ENCODE data around the gene PLRG1. TPM values are rescaled to one million over a fixed set of nuclear protein-coding genes. Genes with fewer than 3 reads are reported as not detected.

PLRG1 gene
- total and polyA plus RNA-seq, 2 donors (not counting 1 experiment from before 2014, with no cell fraction given): 72.5 to 101 TPM

DNA sequence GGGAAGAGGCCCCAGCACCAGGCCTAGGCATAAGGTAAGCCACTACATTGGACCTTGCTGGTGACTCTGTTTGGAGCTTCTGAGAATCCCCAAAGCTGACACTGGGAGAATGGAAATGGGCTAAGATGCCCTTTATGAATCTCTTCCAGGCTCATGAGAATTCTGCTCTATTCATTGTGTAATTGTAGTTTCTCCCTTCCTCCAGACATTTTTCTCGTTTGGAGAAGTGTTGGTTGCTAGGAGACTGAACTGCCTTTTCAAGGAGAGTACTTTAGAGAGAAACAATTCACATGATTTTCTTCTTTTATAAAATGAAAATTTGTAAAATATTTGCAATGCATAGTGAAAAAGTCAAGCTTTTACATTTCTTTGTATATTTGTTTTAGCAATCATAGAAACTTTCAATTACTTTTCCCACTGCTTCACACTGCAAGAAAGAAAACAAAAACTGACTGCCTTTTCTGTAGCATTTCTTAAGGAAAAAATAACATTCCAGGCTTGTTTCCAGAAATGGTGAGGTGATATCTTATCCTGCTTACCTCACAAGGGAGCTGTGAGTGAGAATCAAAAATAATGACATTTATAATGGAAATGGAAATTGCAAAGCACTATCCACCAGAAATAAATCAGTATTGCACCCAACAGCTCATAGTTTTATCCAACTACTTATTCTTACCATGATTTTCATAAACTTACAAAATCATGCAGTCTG is 33.7 kb downstream of the PLRG1 start:
- Histone ChIP-seq H2AFZ (ENCODE audit: low read length) (no peak overlapping the region), H3K79me2 (ENCODE audit: control insufficient read depth, insufficient read depth, low read length) (no peaks in the 10 kb centered on the region), H3K9ac (ENCODE audit: insufficient read depth, low read length) (no peak overlapping the region), H3K4me3 (replicated peaks in 1 of 4; ENCODE audit: control extremely low read depth in 1 of 4, insufficient read depth in 1 of 4, low read depth in 3 of 4, low read length in 4 of 4) (no peak overlapping the region), H3K4me2 (ENCODE audit: extremely low read depth, insufficient read depth, low read length) (no peak overlapping the region), H3K4me1 (ENCODE audit: control insufficient read depth, extremely low read depth, insufficient read depth, low read length) (no peaks in the 10 kb centered on the region), H3K9me3 (ENCODE audit: control insufficient read depth, insufficient read depth, low read depth, low read length) (no peaks in the 10 kb centered on the region), H3K27me3 (ENCODE audit: control insufficient read depth, insufficient read depth, low read length) (no peaks in the 10 kb centered on the region), H4K20me1 (ENCODE audit: control insufficient read depth, extremely low read depth, insufficient read depth, low read length) (no peaks in the 10 kb centered on the region), H3K27ac (ENCODE audit: insufficient read depth, low read length) (no peak overlapping the region), H3K36me3 (ENCODE audit: control insufficient read depth, insufficient read depth, low read length) (no peaks in the 10 kb centered on the region)
- TF ChIP-seq EZH2 (IDR thresholded peaks at IDR 0.05; ENCODE audit: low read length, missing control alignments): no peak
- TF ChIP-seq, protein P1, sequence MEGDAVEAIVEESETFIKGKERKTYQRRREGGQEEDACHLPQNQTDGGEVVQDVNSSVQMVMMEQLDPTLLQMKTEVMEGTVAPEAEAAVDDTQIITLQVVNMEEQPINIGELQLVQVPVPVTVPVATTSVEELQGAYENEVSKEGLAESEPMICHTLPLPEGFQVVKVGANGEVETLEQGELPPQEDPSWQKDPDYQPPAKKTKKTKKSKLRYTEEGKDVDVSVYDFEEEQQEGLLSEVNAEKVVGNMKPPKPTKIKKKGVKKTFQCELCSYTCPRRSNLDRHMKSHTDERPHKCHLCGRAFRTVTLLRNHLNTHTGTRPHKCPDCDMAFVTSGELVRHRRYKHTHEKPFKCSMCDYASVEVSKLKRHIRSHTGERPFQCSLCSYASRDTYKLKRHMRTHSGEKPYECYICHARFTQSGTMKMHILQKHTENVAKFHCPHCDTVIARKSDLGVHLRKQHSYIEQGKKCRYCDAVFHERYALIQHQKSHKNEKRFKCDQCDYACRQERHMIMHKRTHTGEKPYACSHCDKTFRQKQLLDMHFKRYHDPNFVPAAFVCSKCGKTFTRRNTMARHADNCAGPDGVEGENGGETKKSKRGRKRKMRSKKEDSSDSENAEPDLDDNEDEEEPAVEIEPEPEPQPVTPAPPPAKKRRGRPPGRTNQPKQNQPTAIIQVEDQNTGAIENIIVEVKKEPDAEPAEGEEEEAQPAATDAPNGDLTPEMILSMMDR (conservative IDR thresholded peaks at IDR 0.05 in 1 of 2, IDR thresholded peaks at IDR 0.05 in 1 of 2; ENCODE audit: low read depth in 1 of 2, low read length in 2 of 2): no peak
- DNase-seq (ENCODE audit: low read depth in 2 of 2): no peak

DNA sequence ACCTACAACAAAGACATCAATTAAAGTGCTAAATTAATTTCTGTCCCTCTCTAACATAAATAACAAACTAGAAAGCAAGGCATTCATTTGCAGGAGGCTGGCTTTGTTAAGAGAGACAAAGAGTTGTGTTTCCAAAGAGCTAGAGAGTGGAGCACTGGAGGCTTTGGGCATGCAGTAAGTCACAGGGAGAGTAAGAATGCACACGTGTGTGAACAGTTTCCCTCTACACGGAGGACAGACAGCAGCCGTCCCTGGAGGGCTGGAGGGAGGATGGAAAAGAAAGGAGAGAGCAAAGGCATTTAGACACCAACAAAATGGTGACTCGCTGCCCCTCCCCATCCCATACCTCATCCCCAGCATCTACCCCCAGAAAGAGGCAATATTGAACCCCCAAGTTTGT is 38.2 kb downstream of the PLRG1 start:
- no peak overlapping the region for H3K27ac ChIP-seq (ENCODE audit: insufficient read depth, low read length)
- no peaks in the 10 kb centered on the region for H3K27me3 ChIP-seq (ENCODE audit: control insufficient read depth, insufficient read depth, low read length)
- H3K9ac ChIP-seq (ENCODE audit: insufficient read depth, low read length): no peak overlapping the region
- no peaks in the 10 kb centered on the region for H3K36me3 ChIP-seq (ENCODE audit: control insufficient read depth, insufficient read depth, low read length)
- no peaks in the 10 kb centered on the region for H3K9me3 ChIP-seq (ENCODE audit: control insufficient read depth, insufficient read depth, low read depth, low read length)
- no peak for TF ChIP-seq EZH2 (IDR thresholded peaks at IDR 0.05; ENCODE audit: low read length, missing control alignments)
- TF ChIP-seq, protein P1 (conservative IDR thresholded peaks at IDR 0.05 in 1 of 2, IDR thresholded peaks at IDR 0.05 in 1 of 2; ENCODE audit: low read depth in 1 of 2, low read length in 2 of 2): no peak
- no peak for DNase-seq (ENCODE audit: low read depth in 2 of 2)
- H3K4me2 ChIP-seq (ENCODE audit: extremely low read depth, insufficient read depth, low read length): no peak overlapping the region
- no peaks in the 10 kb centered on the region for H3K4me1 ChIP-seq (ENCODE audit: control insufficient read depth, extremely low read depth, insufficient read depth, low read length)
- no peak overlapping the region for H3K4me3 ChIP-seq (replicated peaks in 1 of 4; ENCODE audit: control extremely low read depth in 1 of 4, insufficient read depth in 1 of 4, low read depth in 3 of 4, low read length in 4 of 4)
- no peaks in the 10 kb centered on the region for H3K79me2 ChIP-seq (ENCODE audit: control insufficient read depth, insufficient read depth, low read length)
- H2AFZ ChIP-seq (ENCODE audit: low read length): no peak overlapping the region
- no peaks in the 10 kb centered on the region for H4K20me1 ChIP-seq (ENCODE audit: control insufficient read depth, extremely low read depth, insufficient read depth, low read length)

DNA sequence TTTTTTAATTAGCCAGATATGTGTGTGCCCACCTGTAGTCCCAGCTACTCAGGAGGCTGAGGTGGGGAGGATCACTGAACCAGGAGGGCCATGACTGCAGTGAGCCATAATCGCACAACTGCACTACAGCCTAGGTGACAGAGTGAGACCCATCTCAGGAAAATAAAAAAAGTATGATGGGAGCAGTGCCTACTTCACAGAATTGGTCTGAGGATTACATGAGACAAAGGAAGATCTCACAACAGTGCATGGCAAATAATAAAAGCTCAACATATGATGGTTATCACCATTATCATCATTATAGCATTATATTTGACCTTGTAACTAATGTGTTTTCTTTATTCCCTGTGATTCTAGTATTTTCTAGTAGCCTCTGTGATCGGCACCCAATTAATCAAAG is 38.7 kb downstream of the PLRG1 start:
- Histone ChIP-seq H3K9ac (ENCODE audit: insufficient read depth, low read length) (no peak overlapping the region), H3K27ac (ENCODE audit: insufficient read depth, low read length) (no peak overlapping the region), H3K27me3 (ENCODE audit: control insufficient read depth, insufficient read depth, low read length) (no peaks in the 10 kb centered on the region), H2AFZ (ENCODE audit: low read length) (no peak overlapping the region), H3K4me3 (replicated peaks in 1 of 4; ENCODE audit: control extremely low read depth in 1 of 4, insufficient read depth in 1 of 4, low read depth in 3 of 4, low read length in 4 of 4) (no peak overlapping the region), H3K4me1 (ENCODE audit: control insufficient read depth, extremely low read depth, insufficient read depth, low read length) (no peaks in the 10 kb centered on the region), H3K4me2 (ENCODE audit: extremely low read depth, insufficient read depth, low read length) (no peak overlapping the region), H3K36me3 (ENCODE audit: control insufficient read depth, insufficient read depth, low read length) (no peaks in the 10 kb centered on the region), H4K20me1 (ENCODE audit: control insufficient read depth, extremely low read depth, insufficient read depth, low read length) (no peaks in the 10 kb centered on the region), H3K9me3 (ENCODE audit: control insufficient read depth, insufficient read depth, low read depth, low read length) (no peaks in the 10 kb centered on the region), H3K79me2 (ENCODE audit: control insufficient read depth, insufficient read depth, low read length) (no peaks in the 10 kb centered on the region)
- TF ChIP-seq, protein P1 (conservative IDR thresholded peaks at IDR 0.05 in 1 of 2, IDR thresholded peaks at IDR 0.05 in 1 of 2; ENCODE audit: low read depth in 1 of 2, low read length in 2 of 2): no peak
- no peak for TF ChIP-seq EZH2 (IDR thresholded peaks at IDR 0.05; ENCODE audit: low read length, missing control alignments)
- DNase-seq (ENCODE audit: low read depth in 2 of 2): no peak

Data from fibroblast of lung (primary cell).